Stimulated activated CD8-positive, alpha-beta memory T cell treated with anti-CD3 and anti-CD28 coated beads, Interleukin-4, amount 100 ng/mL, for 1 hour (primary cell): Measurements from ENCODE around the gene TCP1.
"Not testable (repeated sequence)": the region's sequence is repeated elsewhere in the genome, so short reads cannot be mapped to it uniquely, and the experiment has no call there.

Experiments
- DNase-seq, 2 donors: peaks; one replicate each; pipeline ENCODE4 v3.0.0-alpha.2; 2020; ENCODE audit warnings: low read depth in 2 of 2, low spot score in 1 of 2

Gene TCP1

GRCh38 chr6:159817951-159818739 is 28.7 kb upstream of the TCP1 start:
- no peak for DNase-seq

GRCh38 chr6:159816775-159817174 is 27.4 kb upstream of the TCP1 start:
- DNase-seq = not testable (repeated sequence)

DNA sequence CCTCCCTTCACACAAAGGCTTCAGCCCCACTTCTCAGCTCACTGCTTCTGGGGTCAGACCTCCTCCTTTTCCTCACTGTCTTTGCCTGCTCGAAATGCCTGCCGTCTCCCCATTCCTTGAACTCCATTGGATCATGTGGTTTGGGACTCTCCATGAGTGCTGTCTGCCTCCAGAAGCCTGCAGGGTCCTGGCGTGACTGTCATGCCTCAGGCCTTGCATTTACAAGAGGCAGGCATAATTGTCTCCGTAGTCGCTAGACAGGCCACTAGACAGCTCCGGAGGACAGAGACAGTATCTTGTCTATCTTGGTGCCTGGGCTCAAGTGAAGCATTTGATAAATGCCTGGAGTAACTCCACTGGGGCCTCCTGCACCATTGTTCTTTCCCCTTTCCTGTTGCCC is 26.0 kb upstream of the TCP1 start:
- DNase-seq = no peak

GRCh38 chr6:159813781-159814180 is 24.4 kb upstream of the TCP1 start:
- no peak for DNase-seq

DNA sequence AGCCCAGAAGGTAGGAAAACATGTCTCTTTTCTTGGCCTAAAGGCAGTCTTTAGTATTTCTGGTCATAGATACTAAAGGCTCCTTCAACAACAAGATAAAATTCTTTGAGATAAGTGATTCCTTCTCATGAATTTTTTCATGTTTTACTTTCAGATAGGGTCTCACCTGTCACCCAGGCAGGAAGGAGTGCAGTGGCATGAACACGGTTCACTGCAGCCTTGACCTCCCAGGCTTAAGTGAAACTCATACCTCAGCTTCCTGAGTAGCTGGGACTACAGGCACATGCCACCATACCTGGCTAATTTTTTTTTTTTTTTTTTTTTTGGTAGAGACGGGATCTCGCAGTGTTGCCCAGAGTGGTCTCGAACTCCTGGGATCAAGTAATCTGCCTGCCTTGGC is 19.7 kb upstream of the TCP1 start:
- no peak for DNase-seq

DNA sequence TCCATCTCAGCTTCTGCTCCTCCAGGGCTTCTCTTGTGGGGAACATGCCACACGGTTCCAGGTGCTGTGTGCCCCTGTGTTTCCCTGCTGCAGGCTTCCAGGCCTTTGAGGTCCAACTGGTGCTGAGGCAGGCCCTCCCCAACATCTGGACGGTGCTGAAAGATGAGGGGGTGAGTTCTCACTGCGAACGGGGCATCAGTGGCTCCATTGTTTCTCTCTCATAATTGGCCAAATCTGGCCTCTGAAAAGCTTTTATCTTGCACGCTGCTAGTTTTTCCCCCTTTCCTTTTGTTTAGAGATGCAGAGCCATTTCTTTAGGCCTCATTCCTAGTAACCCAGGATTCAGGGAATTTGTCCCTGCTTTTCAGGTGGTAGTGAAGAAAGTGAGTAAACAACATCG is 19.2 kb upstream of the TCP1 start:
- DNase-seq = no peak

DNA sequence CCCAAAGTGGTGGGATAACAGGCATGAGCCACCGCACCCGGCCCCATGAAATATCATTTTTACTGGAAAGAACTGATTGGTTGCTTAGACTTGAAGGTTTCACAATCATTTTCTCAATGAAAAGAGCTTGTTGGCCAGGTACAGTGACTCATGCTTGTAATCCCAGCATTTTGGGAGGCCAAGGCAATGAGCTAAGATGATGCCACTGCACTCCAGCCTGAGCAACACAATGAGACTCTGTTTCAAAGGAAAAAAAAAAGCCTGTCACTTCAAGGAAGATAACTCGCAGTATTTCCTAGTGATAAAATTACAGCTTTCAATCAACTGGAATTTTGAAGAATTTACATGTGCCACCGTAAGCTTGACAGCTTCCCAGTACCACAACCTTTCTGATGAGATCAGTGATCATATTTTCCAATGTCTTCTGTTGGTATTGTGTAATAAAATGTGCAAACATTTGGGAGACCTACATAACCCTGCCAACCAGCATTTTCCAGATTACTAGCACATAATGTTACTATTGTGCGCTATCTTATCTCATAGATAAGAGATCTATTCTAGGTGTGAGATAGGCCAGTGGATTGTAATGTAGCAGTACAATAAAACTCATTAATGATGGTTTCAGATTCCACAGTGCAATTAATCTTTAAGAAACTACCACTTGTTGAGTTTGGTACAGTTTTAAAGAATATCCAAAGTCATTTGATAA is 17.9 kb upstream of the TCP1 start:
- DNase-seq = no peak

GRCh38 chr6:159806021-159806458 is 16.6 kb upstream of the TCP1 start:
- DNase-seq = no peak

- DNase-seq = no peak
Observed at GRCh38 chr6:159805440-159806020, 16.1 kb upstream of the TCP1 start.

GRCh38 chr6:159804504-159804903 is 15.1 kb upstream of the TCP1 start:
- no peak for DNase-seq

GRCh38 chr6:159801935-159802334 is 12.5 kb upstream of the TCP1 start:
- no peak for DNase-seq

GRCh38 chr6:159800141-159800865 is 10.9 kb upstream of the TCP1 start, which contains the start of gene PNLDC1:
PNLDC1 (plus strand) TSS chr6:159800276; CDS start chr6:159800308, 32 bp downstream.
- no peak for DNase-seq

- no peak for DNase-seq
Observed at GRCh38 chr6:159797554-159797953, 8.2 kb upstream of the TCP1 start.

GRCh38 chr6:159794976-159795375 is 5.6 kb upstream of the TCP1 start:
- not testable (repeated sequence) for DNase-seq

- DNase-seq = no peak
Observed at GRCh38 chr6:159790956-159791598, 1.7 kb upstream of the TCP1 start.

GRCh38 chr6:159790149-159790955 is 950 bp upstream of the TCP1 start, which contains the start of gene MRPL18:
MRPL18 (plus strand) TSS chr6:159790467; CDS start chr6:159790588, 121 bp downstream.
- peak; percentile 61 to 78 for DNase-seq

DNA sequence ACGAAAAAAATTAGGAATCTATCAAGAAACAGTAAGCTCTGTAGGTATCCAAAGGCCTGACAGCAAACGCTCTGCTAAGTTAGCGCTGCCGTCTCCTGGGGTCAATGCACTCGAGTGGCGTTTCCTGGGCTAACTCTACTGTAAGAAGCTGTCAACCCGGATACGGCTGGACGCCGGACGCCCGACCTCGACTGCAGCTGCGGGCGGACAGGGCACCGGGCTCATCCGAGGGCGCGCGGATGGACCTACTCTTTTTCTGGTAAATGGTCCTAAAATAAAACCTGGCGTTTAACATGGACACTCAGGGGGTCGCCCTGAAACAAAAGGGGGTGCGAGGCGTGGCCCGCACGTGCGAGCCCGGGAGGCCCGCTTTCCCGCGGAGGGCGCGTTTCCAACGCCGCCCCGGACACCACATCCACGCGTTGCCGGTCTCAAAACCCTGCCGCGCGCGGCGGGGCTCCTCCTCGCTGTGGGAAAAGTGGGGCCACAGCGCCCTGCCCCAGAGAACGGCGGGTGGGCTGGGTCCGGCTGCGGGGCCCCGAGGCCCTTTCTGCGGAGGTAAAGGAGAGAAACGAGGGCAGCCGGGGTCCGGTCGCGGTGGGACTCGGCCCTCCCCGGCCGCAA is 537 bp downstream of the TCP1 start:
- peak in 1 of 2 donors; percentile 1 for DNase-seq

DNA sequence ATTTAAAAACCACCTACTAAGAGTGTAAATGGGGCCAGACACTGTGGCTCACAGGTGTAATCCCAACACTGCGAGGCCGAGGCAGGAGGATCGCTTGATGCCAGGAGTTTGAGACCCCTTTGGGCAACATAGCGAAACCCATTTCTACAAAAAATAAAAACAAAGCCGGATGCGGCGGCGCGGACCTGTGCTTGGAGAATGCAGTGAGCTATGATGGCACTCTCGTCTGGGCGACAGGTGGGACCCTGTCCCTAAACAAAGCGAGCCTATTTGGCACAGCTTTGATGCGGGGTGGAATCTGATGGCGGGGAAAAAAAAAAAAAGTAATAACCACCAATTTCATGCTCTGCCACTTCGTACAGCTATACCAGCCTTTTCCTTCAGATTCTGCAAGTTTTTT is 1.1 kb downstream of the TCP1 start:
- no peak for DNase-seq

GRCh38 chr6:159778542-159779103 is 10.8 kb downstream of the TCP1 start:
- no peak for DNase-seq
